ENCODE results near the gene PRELID2. TPM values are rescaled to one million over a fixed set of nuclear protein-coding genes. Genes with fewer than 3 reads are reported as not detected.

Gene PRELID2
- total RNA-seq, 2 experiments from 2014 or later, result 2.7 to 3.6 TPM

DNA sequence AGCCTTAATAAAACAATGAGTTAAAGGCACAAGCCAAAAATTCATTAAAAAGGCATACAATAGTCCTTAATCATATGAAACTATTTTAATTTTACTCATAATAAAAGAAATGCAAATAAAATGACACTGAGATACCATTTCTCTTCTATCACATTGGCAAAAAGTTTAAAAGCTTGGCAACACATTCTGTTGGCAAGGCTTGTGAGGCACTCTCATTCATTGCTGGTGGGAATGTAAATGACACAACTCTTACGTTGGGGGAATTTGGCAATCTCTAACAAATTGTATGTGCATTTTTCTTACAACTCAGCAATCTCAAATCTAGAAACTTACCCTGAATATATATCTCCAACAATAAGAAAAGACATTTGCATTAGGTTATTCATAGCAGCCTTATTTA is 111.6 kb downstream of the PRELID2 start:
- no peak for ATAC-seq

DNA sequence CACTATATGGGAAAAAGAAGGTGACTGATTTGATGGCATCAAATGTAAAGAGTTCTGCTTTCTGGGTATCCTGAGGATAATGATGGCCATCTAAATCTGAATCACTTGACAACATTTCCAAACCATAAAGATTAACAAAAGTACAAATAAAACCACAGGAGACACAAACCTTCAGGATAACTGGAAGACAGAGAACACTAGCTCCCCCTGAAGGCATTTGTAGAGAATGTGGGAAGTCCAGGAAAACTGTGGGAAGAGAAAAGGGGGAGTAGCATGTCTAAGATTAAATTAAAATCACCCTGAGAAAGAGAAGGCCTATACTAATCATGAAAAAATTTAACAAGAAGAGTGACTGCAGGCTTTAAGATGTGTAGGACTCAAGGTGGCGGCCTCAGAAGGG is 116.2 kb downstream of the PRELID2 start:
- CTCF ChIA-PET, result no interaction called here
- no peaks in the 10 kb centered on the region for H3K27me3 Mint-ChIP-seq

More for the DNA sequence above, 111.6 kb downstream of the PRELID2 start:
- ChIA-PET POLR2A (no interaction called here), CTCF (no interaction called here)
- intact Hi-C loops (cut with micrococcal nuclease), result no loop called here
- H3K36me3 Mint-ChIP-seq (ENCODE audit: low read depth), result no peaks in the 10 kb centered on the region
- no peak overlapping the region for H3K4me3 Mint-ChIP-seq
- peaks cover 18% of the 10 kb centered on the region for H3K9me3 Mint-ChIP-seq
- no peak for DNase-seq
- TF ChIP-seq, protein P1, sequence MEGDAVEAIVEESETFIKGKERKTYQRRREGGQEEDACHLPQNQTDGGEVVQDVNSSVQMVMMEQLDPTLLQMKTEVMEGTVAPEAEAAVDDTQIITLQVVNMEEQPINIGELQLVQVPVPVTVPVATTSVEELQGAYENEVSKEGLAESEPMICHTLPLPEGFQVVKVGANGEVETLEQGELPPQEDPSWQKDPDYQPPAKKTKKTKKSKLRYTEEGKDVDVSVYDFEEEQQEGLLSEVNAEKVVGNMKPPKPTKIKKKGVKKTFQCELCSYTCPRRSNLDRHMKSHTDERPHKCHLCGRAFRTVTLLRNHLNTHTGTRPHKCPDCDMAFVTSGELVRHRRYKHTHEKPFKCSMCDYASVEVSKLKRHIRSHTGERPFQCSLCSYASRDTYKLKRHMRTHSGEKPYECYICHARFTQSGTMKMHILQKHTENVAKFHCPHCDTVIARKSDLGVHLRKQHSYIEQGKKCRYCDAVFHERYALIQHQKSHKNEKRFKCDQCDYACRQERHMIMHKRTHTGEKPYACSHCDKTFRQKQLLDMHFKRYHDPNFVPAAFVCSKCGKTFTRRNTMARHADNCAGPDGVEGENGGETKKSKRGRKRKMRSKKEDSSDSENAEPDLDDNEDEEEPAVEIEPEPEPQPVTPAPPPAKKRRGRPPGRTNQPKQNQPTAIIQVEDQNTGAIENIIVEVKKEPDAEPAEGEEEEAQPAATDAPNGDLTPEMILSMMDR (IDR thresholded peaks at IDR 0.05), result no peak
- no peak overlapping the region for H3K27ac Mint-ChIP-seq
- no peaks in the 10 kb centered on the region for H3K27me3 Mint-ChIP-seq
- H3K4me1 Mint-ChIP-seq (ENCODE audit: low read depth), result no peaks in the 10 kb centered on the region

DNA sequence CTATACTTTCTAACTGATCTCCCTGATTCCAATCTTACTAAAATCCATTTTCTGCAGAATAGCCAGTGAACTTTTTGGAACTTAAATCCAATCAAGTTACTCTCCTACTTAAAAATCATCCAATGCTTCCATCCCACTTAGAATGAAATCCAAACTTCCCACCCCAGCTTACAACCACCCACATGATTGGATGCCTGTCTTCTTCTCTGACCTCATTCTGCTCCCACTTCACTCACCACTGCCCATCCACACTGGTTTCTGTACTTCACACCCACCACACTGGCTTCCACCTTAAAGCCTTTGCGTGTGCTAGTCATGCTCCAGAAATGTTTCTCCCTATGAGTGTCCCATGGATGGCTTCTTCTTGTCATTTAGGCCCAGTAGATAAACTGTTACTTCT is 119.7 kb downstream of the PRELID2 start:
- Mint-ChIP-seq H3K36me3 (ENCODE audit: low read depth) (no peaks in the 10 kb centered on the region), H3K27ac (no peak overlapping the region), H3K9me3 (no peaks in the 10 kb centered on the region), H3K4me1 (ENCODE audit: low read depth) (no peaks in the 10 kb centered on the region), H3K4me3 (no peak overlapping the region), H3K27me3 (no peaks in the 10 kb centered on the region)
- DNase-seq (no peak), ATAC-seq (no peak)
- TF ChIP-seq, protein P1 (IDR thresholded peaks at IDR 0.05), result no peak
- intact Hi-C loops (cut with micrococcal nuclease), result no loop called here
- CTCF ChIA-PET, result interaction anchor here (0.6 kb wide), 1 partner anchor 88 kb away, joined by 3 read pairs; no protein-coding TSS in a partner anchor
- POLR2A ChIA-PET, result no interaction called here

More for the DNA sequence above, 116.2 kb downstream of the PRELID2 start:
- intact Hi-C loops (cut with micrococcal nuclease), result no loop called here
- TF ChIP-seq, protein P1 (IDR thresholded peaks at IDR 0.05), result no peak
- Mint-ChIP-seq H3K4me3 (no peak overlapping the region), H3K4me1 (ENCODE audit: low read depth) (no peaks in the 10 kb centered on the region), H3K27ac (no peak overlapping the region), H3K36me3 (ENCODE audit: low read depth) (no peaks in the 10 kb centered on the region), H3K9me3 (no peaks in the 10 kb centered on the region)
- DNase-seq, result no peak
- ATAC-seq, result no peak
- POLR2A ChIA-PET, result no interaction called here

DNA sequence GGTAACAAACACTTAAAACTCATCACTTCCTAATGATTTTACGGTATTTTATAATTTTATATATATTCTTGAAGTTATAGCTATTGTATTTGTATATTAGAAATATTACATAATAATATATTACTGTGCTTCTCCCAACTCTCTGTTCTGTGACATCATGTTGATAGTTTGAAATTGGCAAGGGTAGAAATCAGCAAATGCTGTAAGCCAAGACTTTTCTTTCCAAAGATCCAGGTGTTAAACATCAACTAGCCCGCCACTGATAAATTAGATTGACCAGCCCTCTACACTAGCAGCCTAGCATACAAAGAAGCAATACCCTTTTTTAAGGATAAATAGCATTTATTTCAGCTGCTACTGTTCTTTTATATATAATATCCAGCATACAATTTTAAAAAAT is 122.9 kb downstream of the PRELID2 start:
- H3K9me3 Mint-ChIP-seq, result no peaks in the 10 kb centered on the region
- TF ChIP-seq, protein P1 (IDR thresholded peaks at IDR 0.05), result no peak
- intact Hi-C loops (cut with micrococcal nuclease), result no loop called here
- H3K4me1 Mint-ChIP-seq (ENCODE audit: low read depth), result no peaks in the 10 kb centered on the region
- ATAC-seq (no peak), DNase-seq (no peak)
- H3K36me3 Mint-ChIP-seq (ENCODE audit: low read depth), result no peaks in the 10 kb centered on the region
- CTCF ChIA-PET, result no interaction called here
- H3K4me3 Mint-ChIP-seq, result no peak overlapping the region
- H3K27ac Mint-ChIP-seq, result no peak overlapping the region
- POLR2A ChIA-PET, result no interaction called here
- no peaks in the 10 kb centered on the region for H3K27me3 Mint-ChIP-seq

DNA sequence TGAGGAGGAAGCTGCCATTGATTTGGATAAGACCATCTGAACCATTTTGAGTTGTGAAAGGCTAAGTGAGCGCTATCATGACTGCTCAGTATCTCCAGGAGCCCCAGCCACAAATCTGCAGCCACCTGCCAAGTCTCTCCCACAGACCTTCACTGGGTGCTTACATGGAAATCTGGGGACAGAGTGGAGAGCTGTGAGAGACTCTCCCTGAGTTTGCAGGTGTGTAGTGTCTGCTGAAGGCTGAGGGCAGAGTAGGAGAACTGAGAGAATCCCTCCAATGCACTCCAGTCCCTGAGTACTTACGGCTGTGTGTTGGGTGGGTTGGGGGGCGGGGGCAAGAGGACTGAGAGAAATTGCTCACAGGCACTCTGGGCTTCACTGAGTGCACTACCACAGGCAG is 123.7 kb downstream of the PRELID2 start:
- intact Hi-C loops (cut with micrococcal nuclease), result no loop called here
- Mint-ChIP-seq H3K4me3 (no peak overlapping the region), H3K36me3 (ENCODE audit: low read depth) (no peaks in the 10 kb centered on the region), H3K27ac (no peak overlapping the region), H3K27me3 (no peaks in the 10 kb centered on the region), H3K9me3 (no peaks in the 10 kb centered on the region), H3K4me1 (ENCODE audit: low read depth) (no peaks in the 10 kb centered on the region)
- TF ChIP-seq, protein P1 (IDR thresholded peaks at IDR 0.05), result no peak
- POLR2A ChIA-PET, result no interaction called here
- ATAC-seq, result no peak
- DNase-seq, result no peak
- CTCF ChIA-PET, result no interaction called here

Other genes with a start within 250 kb of the PRELID2 start
- not detected for gene GRXCR2, start 37.7 kb upstream of the PRELID2 start, total RNA-seq
- gene SH3RF2, start 101.2 kb upstream of the PRELID2 start, total RNA-seq, result not detected